ENCODE data around the gene HS6ST1.

Gene HS6ST1

DNA sequence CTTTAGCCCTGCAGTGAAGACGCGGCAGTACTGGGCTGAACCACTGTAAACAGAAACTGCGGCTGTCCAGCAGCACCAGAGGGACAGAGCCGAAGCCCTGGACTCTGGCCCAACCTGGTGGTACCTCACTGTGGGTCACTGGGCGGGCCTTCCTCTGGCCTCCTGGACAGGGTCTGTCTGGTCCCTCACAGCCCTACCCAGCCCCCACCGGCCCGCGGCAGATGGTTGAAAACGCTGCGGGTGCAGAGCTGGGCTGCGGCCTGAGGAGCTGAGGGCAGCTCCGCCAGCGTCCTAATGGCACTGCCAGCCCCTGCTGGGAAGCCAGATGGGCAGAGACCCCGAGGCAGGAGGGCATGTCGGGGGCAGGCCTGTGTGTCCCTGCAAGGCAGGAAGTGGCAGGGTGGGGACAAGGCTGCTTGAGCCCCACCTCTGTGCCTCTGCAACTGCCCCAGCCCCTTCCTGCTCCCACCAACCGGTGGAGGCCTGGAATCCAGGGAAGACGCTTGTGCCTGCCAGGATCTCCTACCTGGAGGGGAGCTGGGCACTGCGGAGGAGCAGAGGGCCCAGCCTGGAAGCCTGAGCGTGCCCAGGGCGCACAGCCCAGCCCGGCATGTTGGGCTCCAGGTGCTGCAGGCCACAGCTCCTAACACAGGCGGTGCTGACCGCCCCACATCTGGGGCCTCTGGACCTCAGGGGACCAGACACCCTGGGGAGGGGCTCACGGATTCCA, 36.3 kb downstream of the HS6ST1 start:
- TF ChIP-seq, protein P1, sequence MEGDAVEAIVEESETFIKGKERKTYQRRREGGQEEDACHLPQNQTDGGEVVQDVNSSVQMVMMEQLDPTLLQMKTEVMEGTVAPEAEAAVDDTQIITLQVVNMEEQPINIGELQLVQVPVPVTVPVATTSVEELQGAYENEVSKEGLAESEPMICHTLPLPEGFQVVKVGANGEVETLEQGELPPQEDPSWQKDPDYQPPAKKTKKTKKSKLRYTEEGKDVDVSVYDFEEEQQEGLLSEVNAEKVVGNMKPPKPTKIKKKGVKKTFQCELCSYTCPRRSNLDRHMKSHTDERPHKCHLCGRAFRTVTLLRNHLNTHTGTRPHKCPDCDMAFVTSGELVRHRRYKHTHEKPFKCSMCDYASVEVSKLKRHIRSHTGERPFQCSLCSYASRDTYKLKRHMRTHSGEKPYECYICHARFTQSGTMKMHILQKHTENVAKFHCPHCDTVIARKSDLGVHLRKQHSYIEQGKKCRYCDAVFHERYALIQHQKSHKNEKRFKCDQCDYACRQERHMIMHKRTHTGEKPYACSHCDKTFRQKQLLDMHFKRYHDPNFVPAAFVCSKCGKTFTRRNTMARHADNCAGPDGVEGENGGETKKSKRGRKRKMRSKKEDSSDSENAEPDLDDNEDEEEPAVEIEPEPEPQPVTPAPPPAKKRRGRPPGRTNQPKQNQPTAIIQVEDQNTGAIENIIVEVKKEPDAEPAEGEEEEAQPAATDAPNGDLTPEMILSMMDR (IDR thresholded peaks at IDR 0.05): no peak
- no peaks in the 10 kb centered on the region for H3K27me3 Mint-ChIP-seq (ENCODE audit: low read depth, poor library complexity)
- no peak overlapping the region for H3K27ac Mint-ChIP-seq
- H3K4me1 Mint-ChIP-seq: peaks cover 28% of the 10 kb centered on the region
- no peaks in the 10 kb centered on the region for H3K9me3 Mint-ChIP-seq
- H3K36me3 Mint-ChIP-seq (ENCODE audit: low read depth): no peaks in the 10 kb centered on the region
- no peak overlapping the region for H3K4me3 Mint-ChIP-seq
- DNase-seq: no peak

DNA sequence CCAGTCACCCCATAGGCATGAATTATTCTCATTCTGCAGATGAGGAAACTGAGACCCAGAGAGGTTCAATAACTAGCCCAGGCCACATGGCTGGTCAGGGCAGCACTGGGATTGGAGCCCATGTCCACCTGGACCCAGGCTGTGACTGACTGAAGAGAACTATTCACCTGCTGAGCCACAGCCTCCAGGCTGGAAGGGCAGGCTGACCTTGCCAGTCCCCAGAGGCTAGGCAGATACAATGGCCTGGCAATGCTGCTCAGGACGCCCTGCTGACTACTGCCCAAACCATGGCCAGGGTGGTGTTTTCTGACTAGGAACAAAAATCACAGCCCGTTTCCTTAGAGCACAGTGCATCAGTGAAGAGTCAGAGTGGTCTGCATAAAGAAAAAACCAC, 36.8 kb downstream of the HS6ST1 start:
- H3K36me3 Mint-ChIP-seq (ENCODE audit: low read depth): peaks cover under 1% of the 10 kb centered on the region
- no peaks in the 10 kb centered on the region for H3K27me3 Mint-ChIP-seq (ENCODE audit: low read depth, poor library complexity)
- peaks cover 28% of the 10 kb centered on the region for H3K4me1 Mint-ChIP-seq
- no peaks in the 10 kb centered on the region for H3K9me3 Mint-ChIP-seq
- DNase-seq: no peak
- TF ChIP-seq, protein P1 (IDR thresholded peaks at IDR 0.05): no peak
- no peak overlapping the region for H3K4me3 Mint-ChIP-seq
- H3K27ac Mint-ChIP-seq: no peak overlapping the region

GRCh38 chr2:128280901-128281321, 37.8 kb downstream of the HS6ST1 start:
- DNase-seq: no peak
- H3K27ac Mint-ChIP-seq: peak overlapping the region; percentile 79

GRCh38 chr2:128280158-128280871, 38.4 kb downstream of the HS6ST1 start:
- no peak for DNase-seq

More at GRCh38 chr2:128280901-128281321, 37.8 kb downstream of the HS6ST1 start:
- no peaks in the 10 kb centered on the region for H3K27me3 Mint-ChIP-seq (ENCODE audit: low read depth, poor library complexity)
- no peaks in the 10 kb centered on the region for H3K9me3 Mint-ChIP-seq
- TF ChIP-seq, protein P1 (IDR thresholded peaks at IDR 0.05): no peak
- peaks cover 21% of the 10 kb centered on the region for H3K4me1 Mint-ChIP-seq
- peaks cover 9% of the 10 kb centered on the region for H3K36me3 Mint-ChIP-seq (ENCODE audit: low read depth)
- no peak overlapping the region for H3K4me3 Mint-ChIP-seq

GRCh38 chr2:128279786-128280157, 38.9 kb downstream of the HS6ST1 start:
- Mint-ChIP-seq H3K27me3 (ENCODE audit: low read depth, poor library complexity) (no peaks in the 10 kb centered on the region), H3K27ac (peak overlapping the region; percentile 72), H3K36me3 (ENCODE audit: low read depth) (peaks cover 21% of the 10 kb centered on the region), H3K4me1 (peaks cover 20% of the 10 kb centered on the region), H3K9me3 (peaks cover 6% of the 10 kb centered on the region), H3K4me3 (no peak overlapping the region)
- TF ChIP-seq, protein P1 (IDR thresholded peaks at IDR 0.05): no peak
- DNase-seq: no peak

More at GRCh38 chr2:128280158-128280871, 38.4 kb downstream of the HS6ST1 start:
- H3K9me3 Mint-ChIP-seq: peaks cover under 1% of the 10 kb centered on the region
- peak overlapping the region; percentile 39 for H3K27ac Mint-ChIP-seq
- peaks cover 15% of the 10 kb centered on the region for H3K36me3 Mint-ChIP-seq (ENCODE audit: low read depth)
- TF ChIP-seq, protein P1 (IDR thresholded peaks at IDR 0.05): no peak
- H3K27me3 Mint-ChIP-seq (ENCODE audit: low read depth, poor library complexity): no peaks in the 10 kb centered on the region
- H3K4me3 Mint-ChIP-seq: no peak overlapping the region
- H3K4me1 Mint-ChIP-seq: peaks cover 20% of the 10 kb centered on the region

All from nephron progenitor cell (in vitro differentiated cells).